H4 (cell line): ENCODE data around the gene SP6. TPM values are rescaled to one million over a fixed set of nuclear protein-coding genes. Genes with fewer than 3 reads are reported as not detected.

Source experiments
- DNase-seq: peaks from one replicate; pipeline ENCODE4 v3.0.0-alpha.2; 2015; ENCODE audit warnings: low spot score
- total RNA-seq: library from RNA; depleted of rRNA; stranded (reverse); fragments of >200 nt; shearing (Covaris generic); gene quantifications from 2 replicates; pipeline ENCODE4 v1.2.3, GENCODE V29; 2014; rRNA removed

SP6 gene
- total RNA-seq: 0.14 and 0.21 TPM in 2 replicates

GRCh38 chr17:47850692-47851573 is at the start of gene SP6:
Gene SP6 (minus strand): TSS chr17:47851163. CDS start chr17:47848429, 2,734 bp downstream.
- DNase-seq: peak; percentile 71

- DNase-seq: no peak
Measured at GRCh38 chr17:47899643-47900042, 48.7 kb upstream of the SP6 start.

- no peak for DNase-seq
Measured at GRCh38 chr17:47898241-47898640, 47.3 kb upstream of the SP6 start.

- no peak for DNase-seq
Measured at GRCh38 chr17:47897561-47897960, 46.6 kb upstream of the SP6 start.

- DNase-seq: no peak
Measured at GRCh38 chr17:47896672-47897490, 45.9 kb upstream of the SP6 start.

- DNase-seq: peak; percentile 100
Measured at GRCh38 chr17:47895856-47896671, 45.1 kb upstream of the SP6 start, which contains the start of gene SP2. Gene SP2 (plus strand): TSS chr17:47896236. CDS start chr17:47896287, 51 bp downstream.

GRCh38 chr17:47895347-47895855 is 44.4 kb upstream of the SP6 start:
- DNase-seq: no peak

- no peak for DNase-seq
Measured at GRCh38 chr17:47894498-47895346, 43.8 kb upstream of the SP6 start.

- no peak for DNase-seq
Measured at GRCh38 chr17:47891545-47892088, 40.7 kb upstream of the SP6 start.

GRCh38 chr17:47889734-47890529 is 39.0 kb upstream of the SP6 start:
- peak; percentile 84 for DNase-seq

- DNase-seq: no peak
Measured at GRCh38 chr17:47888293-47888692, 37.3 kb upstream of the SP6 start.

- no peak for DNase-seq
Measured at GRCh38 chr17:47884905-47885730, 34.2 kb upstream of the SP6 start.

- no peak for DNase-seq
Measured at GRCh38 chr17:47884427-47884740, 33.4 kb upstream of the SP6 start.

- DNase-seq: no peak
Measured at GRCh38 chr17:47883589-47884426, 32.8 kb upstream of the SP6 start.

GRCh38 chr17:47882695-47883588 is 32.0 kb upstream of the SP6 start:
- no peak for DNase-seq

- DNase-seq: peak; percentile 44
Measured at GRCh38 chr17:47882247-47882646, 31.3 kb upstream of the SP6 start.
